IMR-90 (cell line): ENCODE measurements around the gene ZFP90. TPM values are rescaled to one million over a fixed set of nuclear protein-coding genes. Genes with fewer than 3 reads are reported as not detected.

Source experiments
- ATAC-seq: fragments of 200-7000 bp; cut with Tn5 transposase; 2 replicates; pipeline ENCODE4 v1.9.1; 2020; ENCODE audit warnings: low read depth, mild to moderate bottlenecking, moderate library complexity
- BruUV-seq: library from RNA; stranded (reverse); fragments of 400-500 nt; replicated peaks from 2 replicates; lab custom pipeline; 2021; lab: Mats Ljungman, UMichigan
- CTCF ChIA-PET: fragments of 300-600 bp; formaldehyde crosslinking; extraction: SDS; loops from one replicate; lab custom pipeline; 2021; ENCODE audit warnings: antibody characterized with exemption; lab: Yijun Ruan, JAX
- POLR2A ChIA-PET: fragments of 300-600 bp; sonication (Branson Sonifier 250); formaldehyde crosslinking; loops from one replicate; lab custom pipeline; 2022; ENCODE audit warnings: antibody characterized with exemption; ENCODE audit not compliant: unreplicated experiment; lab: Charles Lee
- DNase-seq: peaks from one replicate; pipeline ENCODE4 v3.0.0; 2013
- H2AFZ ChIP-seq: replicated peaks from 2 replicates; pipeline ENCODE3; 2013; ENCODE audit warnings: low read length, mild to moderate bottlenecking; ENCODE audit not compliant: poor library complexity
- H2AK5ac ChIP-seq: 2 replicates; pipeline ENCODE4 v1.6.1; 2013; ENCODE audit warnings: low read depth, low read length, inconsistent platforms
- H2AK9ac ChIP-seq: replicated peaks from 2 replicates; pipeline ENCODE3; 2013; ENCODE audit warnings: mild to moderate bottlenecking, low read depth, low read length, moderate library complexity; ENCODE audit not compliant: poor library complexity
- H2BK120ac ChIP-seq: 2 replicates; pipeline ENCODE4 v1.6.1; 2013; ENCODE audit warnings: low read depth, low read length, inconsistent platforms
- H2BK15ac ChIP-seq: 3 replicates; pipeline ENCODE4 v1.6.1; 2013; ENCODE audit warnings: low read depth, low read length, inconsistent platforms
- H2BK20ac ChIP-seq: 2 replicates; pipeline ENCODE4 v1.6.1; 2013; ENCODE audit warnings: low read depth, mild to moderate bottlenecking, inconsistent platforms, low read length, moderate library complexity
- H2BK5ac ChIP-seq: 2 replicates; pipeline ENCODE4 v1.6.1; 2013; ENCODE audit warnings: mild to moderate bottlenecking, low read depth, low read length, inconsistent platforms; ENCODE audit not compliant: poor library complexity, severe bottlenecking
- H3K14ac ChIP-seq: replicated peaks from 2 replicates; pipeline ENCODE4 v1.6.1; 2013; ENCODE audit warnings: low read depth, low read length, inconsistent platforms
- H3K18ac ChIP-seq: 2 replicates; pipeline ENCODE4 v1.6.1; 2013; ENCODE audit warnings: low read depth, low read length, control low read depth
- H3K23ac ChIP-seq: 2 replicates; pipeline ENCODE4 v1.6.1; 2013; ENCODE audit warnings: low read depth, low read length, inconsistent platforms
- H3K27ac ChIP-seq: 2 replicates; pipeline ENCODE4 v1.5.1; 2013; ENCODE audit warnings: mild to moderate bottlenecking, control low read depth, low read length; ENCODE audit not compliant: insufficient read depth
- H3K27me3 ChIP-seq: 2 replicates; pipeline ENCODE4 v1.6.1; 2013; ENCODE audit warnings: low read length; ENCODE audit not compliant: control insufficient read depth, insufficient read depth
- H3K36me3 ChIP-seq: 2 replicates; pipeline ENCODE4 v1.6.1; 2013; ENCODE audit warnings: low read length, mixed read lengths; ENCODE audit not compliant: control insufficient read depth, insufficient read depth
- H3K4ac ChIP-seq: 2 replicates; pipeline ENCODE4 v1.6.1; 2013; ENCODE audit warnings: low read depth, low read length, inconsistent platforms
- H3K4me1 ChIP-seq: 2 replicates; pipeline ENCODE4 v1.6.1; 2013; ENCODE audit warnings: low read length, mixed read lengths; ENCODE audit not compliant: control insufficient read depth, insufficient read depth
- H3K4me2 ChIP-seq: 2 replicates; pipeline ENCODE4 v1.6.1; 2013; ENCODE audit warnings: low read depth, mild to moderate bottlenecking, control low read depth, low read length, moderate library complexity
- H3K4me3 ChIP-seq: 2 replicates; pipeline ENCODE4 v1.5.1; 2013; ENCODE audit warnings: low read depth, mild to moderate bottlenecking, control low read depth, low read length, moderate library complexity; ENCODE audit not compliant: insufficient read depth
- H3K56ac ChIP-seq: 2 replicates; pipeline ENCODE4 v1.6.1; 2013; ENCODE audit warnings: low read length, inconsistent platforms; ENCODE audit not compliant: insufficient read depth; ENCODE audit errors: extremely low read depth
- H3K79me1 ChIP-seq, 2 experiments: 2 replicates each; pipeline ENCODE4 v1.6.1; 2013; ENCODE audit warnings: low read length in 2 of 2, inconsistent platforms in 1 of 2, low read depth in 1 of 2
- H3K9ac ChIP-seq: 2 replicates; pipeline ENCODE4 v1.6.1; 2013; ENCODE audit warnings: low read depth, low read length, control low read depth
- H3K9me1 ChIP-seq: 2 replicates; pipeline ENCODE4 v1.6.1; 2013; ENCODE audit warnings: low read length, inconsistent platforms; ENCODE audit not compliant: insufficient read depth
- H3K9me3 ChIP-seq: 2 replicates; pipeline ENCODE4 v1.6.1; 2013; ENCODE audit warnings: low read length; ENCODE audit not compliant: control insufficient read depth, insufficient read depth
- H4K20me1 ChIP-seq: 2 replicates; pipeline ENCODE4 v1.6.1; 2013; ENCODE audit warnings: low read length, inconsistent platforms; ENCODE audit not compliant: insufficient read depth
- H4K5ac ChIP-seq: 2 replicates; pipeline ENCODE4 v1.6.1; 2013; ENCODE audit warnings: mild to moderate bottlenecking, low read depth, low read length, control low read depth
- H4K8ac ChIP-seq, 2 experiments: 2 replicates each; pipeline ENCODE4 v1.6.1; 2013; ENCODE audit warnings: low read depth in 2 of 2, low read length in 2 of 2, control low read depth in 1 of 2, inconsistent platforms in 1 of 2
- H4K91ac ChIP-seq: 2 replicates; pipeline ENCODE4 v1.6.1; 2013; ENCODE audit warnings: low read depth, low read length, inconsistent platforms; ENCODE audit not compliant: insufficient read depth
- NFE2L2 ChIP-seq: fragments of 150-350 bp; IDR thresholded peaks from 2 replicates; pipeline ENCODE4 v1.6.1; 2016; ENCODE audit warnings: low read depth, mild to moderate bottlenecking, low read length
- WGBS, 2 experiments: methylation state at CpG; one replicate each; pipeline versions ENCODE4 v1.1.5 to v1.1.7; 2013; ENCODE audit warnings: missing lambda C conversion rate in 2 of 2; ENCODE audit not compliant: insufficient read length in 1 of 2; ENCODE audit errors: extremely low coverage in 2 of 2; 5-methylcytosine and 5-hydroxymethylcytosine counted together
- dilution Hi-C: fragments of 300-500 bp; cut with HindIII; formaldehyde crosslinking; loops from one replicate; pipeline ENCODE4 v1.14.3; 2018; ENCODE audit warnings: low sequenced_read_pairs; ENCODE audit not compliant: unreplicated experiment
- in situ Hi-C: fragments of 300-500 bp; cut with MboI; formaldehyde crosslinking; loops from 3 replicates; pipeline ENCODE4 v1.14.3; 2019; ENCODE audit warnings: low sequenced_read_pairs, inconsistent platforms, mixed read lengths
- intact Hi-C: fragments of 100-400 bp; cut with micrococcal nuclease; formaldehyde crosslinking; loops from 2 replicates; pipeline ENCODE4 v1.10.0; 2022
- polyA plus RNA-seq, 3 experiments: library from polyadenylated mRNA; depleted of rRNA; stranded (reverse); fragments of >200 nt; gene quantifications; 2 replicates each; pipeline ENCODE4 v1.2.3, GENCODE V29; 2012; ENCODE audit warnings: low replicate concordance in 1 of 3
- total RNA-seq: library from RNA; depleted of rRNA; stranded (reverse); fragments of >200 nt; gene quantifications from 2 replicates; pipeline ENCODE4 v1.2.3, GENCODE V29; 2012

ZFP90 gene
- total and polyA plus RNA-seq, 2 of the 4 experiments (the other 2 are of a cell fraction): 7.3 to 22.6 TPM

- no peaks in the 10 kb centered on the region for H3K9me1 ChIP-seq
- H3K9me3 ChIP-seq: peaks cover 11% of the 10 kb centered on the region
- H3K14ac ChIP-seq: no peak overlapping the region
- H3K27me3 ChIP-seq: no peaks in the 10 kb centered on the region
- H2AFZ ChIP-seq: no peak overlapping the region
- H3K36me3 ChIP-seq: no peaks in the 10 kb centered on the region
- no peak overlapping the region for H4K5ac ChIP-seq
- H2AK5ac ChIP-seq: no peak overlapping the region
- dilution Hi-C loops: no loop called here
- CTCF ChIA-PET: interaction anchor here (1.0 kb wide), 1 partner anchor 17 kb away, joined by 3 read pairs; no protein-coding TSS in a partner anchor
- H4K91ac ChIP-seq: no peak overlapping the region
- H3K4ac ChIP-seq: no peak overlapping the region
- H2BK15ac ChIP-seq: no peak overlapping the region
- DNase-seq (no peak), ATAC-seq (no peak)
- TF ChIP-seq NFE2L2: no peak
- no peak overlapping the region for H2BK20ac ChIP-seq
- no peak overlapping the region for H3K9ac ChIP-seq
- no peaks in the 10 kb centered on the region for H4K20me1 ChIP-seq
- no peak overlapping the region for H3K27ac ChIP-seq
- H3K4me3 ChIP-seq: no peak overlapping the region
- no peak overlapping the region for H3K56ac ChIP-seq
- in situ Hi-C loops: no loop called here
- H2BK120ac ChIP-seq: no peak overlapping the region
- POLR2A ChIA-PET: no interaction called here
- H4K8ac ChIP-seq: no peak overlapping the region
- H3K79me1 ChIP-seq: no peaks in the 10 kb centered on the region
- WGBS, 2 experiments: no CpG with 5 or more reads among the region's 2 CpGs
- H2AK9ac ChIP-seq: no peak overlapping the region
- no peaks in the 10 kb centered on the region for H3K4me1 ChIP-seq
- BruUV-seq: no TSS peak
- no peak overlapping the region for H3K4me2 ChIP-seq
- intact Hi-C loops: no loop called here
- no peak overlapping the region for H2BK5ac ChIP-seq
- no peak overlapping the region for H3K23ac ChIP-seq
- H3K18ac ChIP-seq: no peak overlapping the region
These were observed 69.2 kb downstream of the ZFP90 start for GRCh38 chr16:68608330-68608729.
